ENCODE measurements around the gene HIBCH.

DNA sequence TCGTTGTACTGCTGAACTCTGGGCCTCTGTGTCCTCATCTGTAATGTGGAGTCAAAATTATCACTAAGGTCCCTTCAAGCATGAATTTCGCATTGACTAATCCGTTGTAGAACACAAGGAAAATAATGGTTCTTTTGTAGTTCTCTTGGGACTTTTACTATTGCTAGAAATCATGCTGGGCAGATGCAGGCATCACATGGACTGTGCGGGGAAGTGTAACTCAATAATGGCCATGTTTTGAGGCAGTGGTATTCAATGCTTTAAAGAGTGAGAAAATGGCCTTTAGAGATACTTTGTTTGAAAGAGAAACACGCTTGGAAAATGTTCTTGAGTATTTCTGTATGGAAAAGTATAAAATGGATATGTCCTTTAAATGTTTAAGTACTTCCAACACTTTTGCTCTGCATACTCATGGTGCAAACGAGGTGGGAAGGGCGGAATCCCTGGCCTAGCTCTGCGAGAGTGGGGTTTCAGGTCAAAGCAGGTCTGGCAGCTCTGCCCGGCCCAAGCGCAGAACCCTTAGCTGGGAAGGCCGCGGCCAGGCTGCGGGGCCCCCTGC, 139.8 kb downstream of the HIBCH start:
- TF ChIP-seq CTCF (IDR thresholded peaks at IDR 0.05) (no peak), POLR2A (IDR thresholded peaks at IDR 0.05) (no peak)

All from testis (tissue), 2 donors.